Thymus (tissue), 11 donors: ENCODE data around the gene C5orf46. TPM values are rescaled to one million over a fixed set of nuclear protein-coding genes. Genes with fewer than 3 reads are reported as not detected.

Experiments used
- DNase-seq, 9 donors: peaks; one replicate each; pipeline ENCODE4 v3.0.0-alpha.2; 2013; ENCODE audit warnings: low spot score in 9 of 9, low read depth in 6 of 9, missing footprints in 1 of 9
- H3K27ac ChIP-seq, 2 donors: one replicate each; pipeline ENCODE4 v1.5.1; 2013; ENCODE audit warnings: control low read depth in 1 of 2, low read depth in 1 of 2, low read length in 1 of 2, mild to moderate bottlenecking in 1 of 2, moderate library complexity in 1 of 2
- H3K27me3 ChIP-seq, 2 donors: one replicate each; pipeline ENCODE4 v1.5.1; 2013; ENCODE audit warnings: low read length in 1 of 2; ENCODE audit not compliant: control insufficient read depth in 2 of 2, insufficient read depth in 1 of 2
- H3K36me3 ChIP-seq, 2 donors: one replicate each; pipeline ENCODE4 v1.5.1; 2013; ENCODE audit warnings: low read length in 1 of 2, mild to moderate bottlenecking in 1 of 2, moderate library complexity in 1 of 2; ENCODE audit not compliant: control insufficient read depth in 2 of 2, insufficient read depth in 2 of 2
- H3K4me1 ChIP-seq, 2 donors: one replicate each; pipeline ENCODE4 v1.5.1; 2013; ENCODE audit warnings: low read length in 2 of 2; ENCODE audit not compliant: control insufficient read depth in 2 of 2, insufficient read depth in 2 of 2
- H3K4me3 ChIP-seq, 2 donors: one replicate each; pipeline ENCODE4 v1.5.1; 2013; ENCODE audit warnings: low read length in 2 of 2, control low read depth in 1 of 2, mild to moderate bottlenecking in 1 of 2
- H3K9me3 ChIP-seq, 2 donors: one replicate each; pipeline ENCODE4 v1.5.1; 2013; ENCODE audit warnings: low read length in 1 of 2, mild to moderate bottlenecking in 1 of 2; ENCODE audit not compliant: control insufficient read depth in 2 of 2, insufficient read depth in 1 of 2
- WGBS: extraction: QIAGEN DNeasy Blood & Tissue Kit; methylation state at CpG from one replicate; pipeline ENCODE4 v1.1.7; 2013; 5-methylcytosine and 5-hydroxymethylcytosine counted together
- polyA plus RNA-seq: library from polyadenylated mRNA; stranded (reverse); fragments of 200-250 nt; gene quantifications from one replicate; pipeline ENCODE4 v1.2.3, GENCODE V29; 2013
- total RNA-seq: library from RNA; stranded (reverse); fragments of 120-200 nt; gene quantifications from one replicate; pipeline ENCODE4 v1.2.4, GENCODE V29; 2013
- donor health status: healthy.

Gene C5orf46
- total and polyA plus RNA-seq, 2 donors, result 0.14 to 2.6 TPM

GRCh38 chr5:147854894-147855773, 51.2 kb downstream of the C5orf46 start:
- 84% methylated on average over 11 of the region's 11 CpGs for WGBS

GRCh38 chr5:147854331-147854730, 52.0 kb downstream of the C5orf46 start:
- H3K27me3 ChIP-seq, result no peaks in the 10 kb centered on the region
- peaks cover 0 to 5% of the 10 kb centered on the region in 2 donors for H3K4me1 ChIP-seq
- H3K36me3 ChIP-seq, result no peaks in the 10 kb centered on the region
- DNase-seq, result no peak
- no peak overlapping the region for H3K4me3 ChIP-seq
- no peak overlapping the region for H3K27ac ChIP-seq
- WGBS, result 93% methylated on average over 3 of the region's 3 CpGs
- H3K9me3 ChIP-seq, result no peaks in the 10 kb centered on the region

More at GRCh38 chr5:147854894-147855773, 51.2 kb downstream of the C5orf46 start:
- no peaks in the 10 kb centered on the region for H3K36me3 ChIP-seq
- no peak for DNase-seq
- no peak overlapping the region for H3K4me3 ChIP-seq
- H3K4me1 ChIP-seq, result peaks cover 0 to 5% of the 10 kb centered on the region in 2 donors
- H3K9me3 ChIP-seq, result no peaks in the 10 kb centered on the region
- no peak overlapping the region for H3K27ac ChIP-seq
- no peaks in the 10 kb centered on the region for H3K27me3 ChIP-seq

DNA sequence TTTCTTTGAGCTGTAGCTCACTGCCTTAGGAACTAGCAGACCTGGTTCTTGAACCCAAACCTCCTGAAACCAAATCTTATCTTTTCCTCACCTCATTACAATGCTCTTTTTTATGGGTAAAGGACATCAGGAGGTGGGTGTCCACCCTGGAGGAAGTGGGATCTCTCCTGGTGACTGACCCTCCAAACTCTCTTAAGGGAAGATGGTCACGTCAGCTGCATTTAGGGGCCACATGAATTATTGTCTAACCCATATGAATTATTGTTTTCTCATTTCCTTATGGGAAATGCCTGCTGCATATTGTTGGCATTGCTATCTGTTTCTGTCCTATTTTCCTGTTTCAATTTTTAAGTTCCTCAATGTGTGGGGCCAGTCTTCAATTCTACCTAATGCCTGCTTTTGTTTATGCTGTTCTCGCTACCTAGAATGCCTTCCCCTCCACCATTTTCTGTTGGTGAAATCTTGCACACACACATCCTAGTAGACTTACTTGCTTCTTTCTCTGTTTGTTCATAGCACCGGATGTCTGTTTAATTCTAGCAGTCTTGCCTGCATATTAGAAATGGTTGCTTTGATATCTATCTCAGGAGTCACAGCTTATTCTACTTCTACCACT, 52.9 kb downstream of the C5orf46 start:
- Histone ChIP-seq H3K27ac (no peak overlapping the region), H3K27me3 (no peaks in the 10 kb centered on the region), H3K9me3 (no peaks in the 10 kb centered on the region), H3K4me3 (no peak overlapping the region), H3K4me1 (peaks cover 0 to 5% of the 10 kb centered on the region in 2 donors), H3K36me3 (no peaks in the 10 kb centered on the region)
- WGBS, result 68% methylated on average over 3 of the region's 3 CpGs
- DNase-seq, result peak in 1 of 9 donors; percentile 9

- no peaks in the 10 kb centered on the region for H3K36me3 ChIP-seq
- H3K27me3 ChIP-seq, result no peaks in the 10 kb centered on the region
- H3K9me3 ChIP-seq, result no peaks in the 10 kb centered on the region
- DNase-seq, result no peak
- no peak overlapping the region for H3K4me3 ChIP-seq
- 65% methylated on average over 3 of the region's 3 CpGs for WGBS
- peaks cover 0 to 5% of the 10 kb centered on the region in 2 donors for H3K4me1 ChIP-seq
- H3K27ac ChIP-seq, result no peak overlapping the region
These were observed 54.0 kb downstream of the C5orf46 start for GRCh38 chr5:147852365-147852764.

DNA sequence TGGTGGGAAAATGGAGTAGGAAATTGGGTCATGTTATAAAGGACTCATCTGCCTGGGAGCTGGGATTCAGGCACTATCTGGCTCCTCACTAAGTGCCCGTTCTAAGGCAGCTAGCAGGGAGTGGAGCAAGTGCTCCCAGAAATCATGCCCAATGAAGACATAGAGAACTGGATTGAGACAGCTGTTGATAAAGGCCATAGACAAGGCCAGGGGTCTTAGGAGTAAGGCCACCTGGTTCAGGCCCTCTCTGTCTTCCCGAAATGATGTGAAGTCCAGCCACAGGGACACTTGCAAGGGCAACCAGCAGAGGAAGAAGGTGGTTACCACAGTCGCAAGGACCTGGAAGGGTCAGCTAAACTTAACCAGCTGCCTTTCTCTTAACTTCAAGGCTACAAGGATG, 54.8 kb downstream of the C5orf46 start:
- H3K4me1 ChIP-seq, result peaks cover 0 to 5% of the 10 kb centered on the region in 2 donors
- DNase-seq, result no peak
- 97% methylated on average over 3 of the region's 3 CpGs for WGBS

GRCh38 chr5:147849226-147849625, 57.1 kb downstream of the C5orf46 start:
- Histone ChIP-seq H3K27ac (no peak overlapping the region), H3K27me3 (no peaks in the 10 kb centered on the region), H3K9me3 (no peaks in the 10 kb centered on the region), H3K4me1 (peaks cover 0 to 5% of the 10 kb centered on the region in 2 donors), H3K4me3 (no peak overlapping the region), H3K36me3 (no peaks in the 10 kb centered on the region)
- no peak for DNase-seq
- WGBS, result 97% methylated on average over 2 of the region's 2 CpGs

More for the DNA sequence above, 54.8 kb downstream of the C5orf46 start:
- H3K27ac ChIP-seq, result no peak overlapping the region
- no peaks in the 10 kb centered on the region for H3K36me3 ChIP-seq
- H3K9me3 ChIP-seq, result no peaks in the 10 kb centered on the region
- no peaks in the 10 kb centered on the region for H3K27me3 ChIP-seq
- no peak overlapping the region for H3K4me3 ChIP-seq

- Histone ChIP-seq H3K4me1 (no peaks in the 10 kb centered on the region), H3K27ac (no peak overlapping the region), H3K36me3 (no peaks in the 10 kb centered on the region), H3K27me3 (no peaks in the 10 kb centered on the region), H3K4me3 (no peak overlapping the region), H3K9me3 (no peaks in the 10 kb centered on the region)
- 98% methylated on average over 4 of the region's 4 CpGs for WGBS
- DNase-seq, result no peak
These were observed 60.7 kb downstream of the C5orf46 start for GRCh38 chr5:147845618-147846017.

DNA sequence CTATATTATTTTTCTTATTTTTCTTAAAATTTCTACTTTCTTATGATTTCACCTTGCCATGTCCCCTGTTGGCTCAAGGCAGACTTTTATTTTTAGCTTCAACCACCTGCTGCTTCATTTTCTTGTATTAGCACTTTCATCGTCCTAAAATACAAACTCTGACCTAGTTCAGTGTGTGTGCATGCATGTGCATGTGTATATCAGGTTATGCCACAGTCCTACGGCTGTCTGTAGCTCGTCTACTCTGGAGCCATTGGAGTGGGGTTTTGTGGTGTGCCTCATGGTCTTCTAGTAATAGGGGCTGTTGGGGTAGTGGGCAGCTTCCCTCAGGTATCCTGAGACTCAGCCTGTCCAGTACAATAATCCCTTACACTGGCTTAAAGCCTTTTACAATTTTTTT, 61.5 kb downstream of the C5orf46 start:
- Histone ChIP-seq H3K4me1 (no peaks in the 10 kb centered on the region), H3K36me3 (no peaks in the 10 kb centered on the region), H3K27me3 (no peaks in the 10 kb centered on the region), H3K4me3 (no peak overlapping the region), H3K9me3 (no peaks in the 10 kb centered on the region), H3K27ac (no peak overlapping the region)
- WGBS, result 58% methylated on average over 3 of the region's 3 CpGs
- no peak for DNase-seq

DNA sequence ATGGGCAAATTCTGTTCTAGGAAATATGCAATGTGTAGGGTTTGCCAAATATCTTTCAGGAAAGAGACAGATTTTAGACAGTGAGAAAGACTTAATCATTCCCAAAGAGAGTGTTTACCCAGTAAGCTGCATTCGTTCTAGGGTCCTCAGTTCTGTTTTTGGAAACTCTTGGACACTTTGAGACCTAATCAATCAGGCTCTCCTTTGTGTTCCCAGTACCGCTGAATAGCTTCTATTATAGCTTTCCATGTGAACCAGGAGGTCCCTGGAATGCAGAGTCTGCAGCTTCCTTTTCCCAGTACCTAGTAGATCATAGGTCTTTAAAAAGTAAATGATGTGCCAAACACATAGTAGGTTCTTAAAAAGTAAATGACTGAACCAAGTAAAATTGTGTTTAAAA, 63.5 kb downstream of the C5orf46 start:
- H3K27me3 ChIP-seq, result no peaks in the 10 kb centered on the region
- WGBS, result 85% methylated on average over 2 of the region's 2 CpGs
- H3K27ac ChIP-seq, result no peak overlapping the region
- H3K9me3 ChIP-seq, result no peaks in the 10 kb centered on the region
- no peaks in the 10 kb centered on the region for H3K4me1 ChIP-seq
- no peak for DNase-seq
- no peak overlapping the region for H3K4me3 ChIP-seq
- no peaks in the 10 kb centered on the region for H3K36me3 ChIP-seq
